RWPE1 (cell line): Measurements from ENCODE around the gene BMP8A.
"Not testable (repeated sequence)": the region's sequence is repeated elsewhere in the genome, so short reads cannot be mapped to it uniquely, and the experiment has no call there.

Experiments used
- CTCF ChIA-PET: fragments of 350-600 bp; sonication (Branson Sonifier 250); formaldehyde crosslinking; extraction: SDS; loops from one replicate; lab custom pipeline; 2021; lab: Yijun Ruan, JAX
- POLR2A ChIA-PET: fragments of 400-600 bp; formaldehyde crosslinking; extraction: SDS; loops from one replicate; lab custom pipeline; 2020; ENCODE audit warnings: antibody characterized with exemption; ENCODE audit not compliant: low non-redundant PET; lab: Yijun Ruan, JAX
- DNase-seq: peaks from one replicate; pipeline ENCODE4 v3.0.0; 2012; ENCODE audit warnings: low spot score
- H3K27ac ChIP-seq: fragments of 450-650 bp; 2 replicates; pipeline ENCODE4 v1.5.1; 2017
- TF ChIP-seq, protein P1 (sequence below): fragments of 450-650 bp; conservative IDR thresholded peaks from 2 replicates; pipeline ENCODE4 v1.5.1; 2017; ENCODE audit warnings: low read depth, mild to moderate bottlenecking

Gene BMP8A

DNA sequence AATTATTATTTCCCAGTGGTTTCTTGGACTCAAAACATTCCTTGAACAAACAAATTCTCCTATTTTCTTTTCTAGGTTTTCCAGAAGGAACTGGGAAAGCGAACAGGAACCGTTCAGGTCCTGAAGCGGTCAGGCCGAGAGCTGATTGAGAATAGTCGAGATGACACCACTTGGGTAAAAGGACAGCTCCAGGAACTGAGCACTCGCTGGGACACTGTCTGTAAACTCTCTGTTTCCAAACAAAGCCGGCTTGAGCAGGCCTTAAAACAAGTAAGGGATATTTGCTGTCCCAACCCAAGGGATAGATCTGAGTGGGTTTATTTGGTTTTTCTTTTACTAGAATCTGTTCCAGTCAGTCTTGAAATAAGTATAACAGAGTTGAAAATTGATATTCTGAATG lies 39.4 kb upstream of the BMP8A start:
- TF ChIP-seq, protein P1, sequence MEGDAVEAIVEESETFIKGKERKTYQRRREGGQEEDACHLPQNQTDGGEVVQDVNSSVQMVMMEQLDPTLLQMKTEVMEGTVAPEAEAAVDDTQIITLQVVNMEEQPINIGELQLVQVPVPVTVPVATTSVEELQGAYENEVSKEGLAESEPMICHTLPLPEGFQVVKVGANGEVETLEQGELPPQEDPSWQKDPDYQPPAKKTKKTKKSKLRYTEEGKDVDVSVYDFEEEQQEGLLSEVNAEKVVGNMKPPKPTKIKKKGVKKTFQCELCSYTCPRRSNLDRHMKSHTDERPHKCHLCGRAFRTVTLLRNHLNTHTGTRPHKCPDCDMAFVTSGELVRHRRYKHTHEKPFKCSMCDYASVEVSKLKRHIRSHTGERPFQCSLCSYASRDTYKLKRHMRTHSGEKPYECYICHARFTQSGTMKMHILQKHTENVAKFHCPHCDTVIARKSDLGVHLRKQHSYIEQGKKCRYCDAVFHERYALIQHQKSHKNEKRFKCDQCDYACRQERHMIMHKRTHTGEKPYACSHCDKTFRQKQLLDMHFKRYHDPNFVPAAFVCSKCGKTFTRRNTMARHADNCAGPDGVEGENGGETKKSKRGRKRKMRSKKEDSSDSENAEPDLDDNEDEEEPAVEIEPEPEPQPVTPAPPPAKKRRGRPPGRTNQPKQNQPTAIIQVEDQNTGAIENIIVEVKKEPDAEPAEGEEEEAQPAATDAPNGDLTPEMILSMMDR = no peak
- no peak overlapping the region for H3K27ac ChIP-seq
- no peak for DNase-seq
- POLR2A ChIA-PET = no interaction called here
- CTCF ChIA-PET = no interaction called here

DNA sequence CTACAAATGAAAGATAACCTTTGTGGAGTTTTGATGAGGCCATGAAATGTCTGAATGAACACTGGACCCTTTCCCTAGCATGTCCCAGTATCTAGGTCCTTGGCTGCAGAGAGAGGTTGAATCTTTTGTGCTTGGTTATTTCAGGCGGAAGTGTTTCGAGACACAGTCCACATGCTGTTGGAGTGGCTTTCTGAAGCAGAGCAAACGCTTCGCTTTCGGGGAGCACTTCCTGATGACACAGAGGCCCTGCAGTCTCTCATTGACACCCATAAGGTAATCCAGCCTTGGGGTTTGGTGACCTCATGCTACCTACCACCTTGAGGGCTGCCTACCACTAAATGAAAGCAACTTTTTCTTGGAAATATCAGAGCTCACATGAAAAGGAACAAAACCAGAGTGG lies 38.9 kb upstream of the BMP8A start:
- CTCF ChIA-PET = no interaction called here
- TF ChIP-seq, protein P1 = no peak
- no peak for DNase-seq
- POLR2A ChIA-PET = no interaction called here
- H3K27ac ChIP-seq = no peak overlapping the region

- CTCF ChIA-PET = no interaction called here
- DNase-seq = peak; percentile 13
Observed at GRCh38 chr1:39453603-39454002, 37.8 kb upstream of the BMP8A start.

GRCh38 chr1:39458991-39459390 lies 32.4 kb upstream of the BMP8A start:
- TF ChIP-seq, protein P1 = no peak
- ChIA-PET CTCF (no interaction called here), POLR2A (no interaction called here)
- no peak overlapping the region for H3K27ac ChIP-seq
- no peak for DNase-seq

More at GRCh38 chr1:39453603-39454002, 37.8 kb upstream of the BMP8A start:
- POLR2A ChIA-PET = no interaction called here
- TF ChIP-seq, protein P1 = no peak
- no peak overlapping the region for H3K27ac ChIP-seq

GRCh38 chr1:39462074-39462473 lies 29.4 kb upstream of the BMP8A start:
- DNase-seq = no peak
- TF ChIP-seq, protein P1 = no peak
- CTCF ChIA-PET = interaction anchor here (0.7 kb wide), 1 partner anchor 144 kb away, joined by 3 read pairs; no protein-coding TSS in a partner anchor
- POLR2A ChIA-PET = no interaction called here
- no peak overlapping the region for H3K27ac ChIP-seq

DNA sequence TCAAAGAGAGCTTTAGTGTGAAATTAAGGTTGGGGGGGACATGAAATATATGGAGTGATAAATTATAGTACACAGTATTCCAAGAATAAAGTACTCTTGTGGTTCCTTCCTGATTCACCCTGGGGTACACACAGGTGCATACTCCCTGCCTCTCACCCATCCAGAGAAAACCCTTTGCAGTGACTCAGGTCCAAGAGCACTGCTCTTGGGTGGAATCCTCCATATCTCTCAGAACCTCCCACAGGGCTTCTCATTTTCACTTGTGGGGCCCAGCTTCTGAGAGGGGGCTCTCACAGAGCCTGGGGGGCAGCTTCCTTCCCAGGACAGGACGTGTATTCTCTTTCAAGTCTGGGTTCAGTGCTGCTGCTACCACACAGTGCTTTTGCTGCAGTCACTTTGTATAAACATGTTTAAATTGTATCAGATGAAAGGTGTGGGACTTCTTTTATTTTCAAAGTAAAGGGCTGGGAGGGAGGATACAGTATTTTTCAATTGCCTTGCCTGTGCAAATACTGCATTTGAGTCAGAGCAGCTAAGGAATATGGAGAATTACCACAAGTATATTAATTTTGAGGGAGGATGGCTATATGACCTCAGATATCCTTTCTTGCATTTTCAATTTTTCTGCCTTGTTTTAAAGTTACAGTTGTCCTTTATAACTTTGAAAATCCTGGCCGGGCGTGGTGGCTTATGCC lies 24.9 kb upstream of the BMP8A start:
- TF ChIP-seq, protein P1 = no peak
- DNase-seq = no peak
- CTCF ChIA-PET = no interaction called here

GRCh38 chr1:39467108-39467720 lies 24.2 kb upstream of the BMP8A start:
- DNase-seq, POLR2A ChIA-PET, H3K27ac ChIP-seq, CTCF ChIA-PET: not testable (repeated sequence)

More for the DNA sequence above, 24.9 kb upstream of the BMP8A start:
- POLR2A ChIA-PET = no interaction called here
- H3K27ac ChIP-seq = no peak overlapping the region
